NCI-H2029 treated with DMSO at 0.1 percent for 48 hours (cell line): ENCODE data around the gene TSHZ1.

Experiments
- DNase-seq: peaks from one replicate; lab custom pipeline; 2025; lab: John Stamatoyannopoulos, UW

The TSHZ1 gene, protein sequence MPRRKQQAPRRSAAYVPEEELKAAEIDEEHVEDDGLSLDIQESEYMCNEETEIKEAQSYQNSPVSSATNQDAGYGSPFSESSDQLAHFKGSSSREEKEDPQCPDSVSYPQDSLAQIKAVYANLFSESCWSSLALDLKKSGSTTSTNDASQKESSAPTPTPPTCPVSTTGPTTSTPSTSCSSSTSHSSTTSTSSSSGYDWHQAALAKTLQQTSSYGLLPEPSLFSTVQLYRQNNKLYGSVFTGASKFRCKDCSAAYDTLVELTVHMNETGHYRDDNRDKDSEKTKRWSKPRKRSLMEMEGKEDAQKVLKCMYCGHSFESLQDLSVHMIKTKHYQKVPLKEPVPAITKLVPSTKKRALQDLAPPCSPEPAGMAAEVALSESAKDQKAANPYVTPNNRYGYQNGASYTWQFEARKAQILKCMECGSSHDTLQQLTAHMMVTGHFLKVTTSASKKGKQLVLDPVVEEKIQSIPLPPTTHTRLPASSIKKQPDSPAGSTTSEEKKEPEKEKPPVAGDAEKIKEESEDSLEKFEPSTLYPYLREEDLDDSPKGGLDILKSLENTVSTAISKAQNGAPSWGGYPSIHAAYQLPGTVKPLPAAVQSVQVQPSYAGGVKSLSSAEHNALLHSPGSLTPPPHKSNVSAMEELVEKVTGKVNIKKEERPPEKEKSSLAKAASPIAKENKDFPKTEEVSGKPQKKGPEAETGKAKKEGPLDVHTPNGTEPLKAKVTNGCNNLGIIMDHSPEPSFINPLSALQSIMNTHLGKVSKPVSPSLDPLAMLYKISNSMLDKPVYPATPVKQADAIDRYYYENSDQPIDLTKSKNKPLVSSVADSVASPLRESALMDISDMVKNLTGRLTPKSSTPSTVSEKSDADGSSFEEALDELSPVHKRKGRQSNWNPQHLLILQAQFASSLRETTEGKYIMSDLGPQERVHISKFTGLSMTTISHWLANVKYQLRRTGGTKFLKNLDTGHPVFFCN (N-terminal part only)

GRCh38 chr18:75210274-75211001 is at the start of gene TSHZ1:
Gene TSHZ1 (plus strand): TSS chr18:75210797. CDS start chr18:75211877, 1,080 bp downstream.
- DNase-seq: peak; percentile 56

DNA sequence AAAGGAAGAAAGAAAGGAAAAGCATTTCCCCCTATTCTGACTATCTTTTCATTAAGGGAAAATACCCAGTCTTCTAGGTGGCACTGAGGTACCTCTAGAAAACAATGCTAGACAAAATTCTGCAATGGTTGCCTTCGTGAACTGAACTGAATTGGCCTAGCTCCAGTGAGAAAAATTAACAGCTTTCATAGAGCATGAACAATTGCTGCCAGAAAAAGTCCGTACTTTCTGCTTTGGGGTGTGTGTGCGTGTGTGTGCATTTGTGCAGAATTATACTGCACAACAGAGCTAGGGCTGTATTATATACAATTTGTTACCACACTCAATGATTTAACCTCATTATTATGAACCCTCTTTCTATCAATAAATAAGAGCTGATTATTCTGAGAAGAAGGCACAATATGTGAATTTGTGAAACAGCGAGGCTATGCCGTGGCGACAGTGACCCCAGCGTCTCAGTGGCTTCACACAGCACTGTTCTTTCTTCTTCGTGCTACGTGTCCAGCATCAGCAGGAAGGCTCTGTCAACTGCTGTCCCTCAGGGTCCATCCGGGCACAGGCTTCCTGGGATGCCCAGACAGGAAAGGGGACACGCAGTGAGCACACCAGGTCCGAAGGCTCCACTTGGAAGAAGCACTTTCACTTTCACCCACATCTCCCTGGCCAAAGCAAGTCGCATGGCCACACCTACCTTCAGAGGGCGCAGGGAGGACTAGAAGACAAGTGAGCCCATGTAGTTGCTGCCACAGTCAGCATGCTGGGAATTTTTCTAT is 49.2 kb upstream of the TSHZ1 start:
- peak; percentile 12 for DNase-seq

DNA sequence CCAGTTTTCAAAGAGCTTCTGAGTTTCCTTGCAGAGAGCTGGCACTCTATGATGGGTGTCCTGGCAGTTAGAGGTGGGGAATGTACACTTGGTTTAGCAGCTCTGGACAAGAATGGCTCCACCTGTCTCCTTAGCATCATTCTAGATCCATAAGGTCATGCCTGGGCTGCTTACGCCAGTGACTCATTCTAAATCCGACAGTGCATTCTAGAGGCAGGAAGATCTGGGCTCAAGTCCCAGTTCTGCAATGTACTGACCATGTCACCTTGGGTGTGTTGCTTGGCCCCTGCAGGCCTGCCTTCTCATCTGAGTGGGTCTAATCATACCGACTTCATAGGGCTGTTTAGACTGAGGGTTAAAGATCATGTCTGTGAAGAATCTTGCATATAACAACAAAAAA is 48.1 kb upstream of the TSHZ1 start:
- DNase-seq: no peak

- DNase-seq: no peak
These were observed 47.6 kb upstream of the TSHZ1 start for GRCh38 chr18:75162978-75163377.

DNA sequence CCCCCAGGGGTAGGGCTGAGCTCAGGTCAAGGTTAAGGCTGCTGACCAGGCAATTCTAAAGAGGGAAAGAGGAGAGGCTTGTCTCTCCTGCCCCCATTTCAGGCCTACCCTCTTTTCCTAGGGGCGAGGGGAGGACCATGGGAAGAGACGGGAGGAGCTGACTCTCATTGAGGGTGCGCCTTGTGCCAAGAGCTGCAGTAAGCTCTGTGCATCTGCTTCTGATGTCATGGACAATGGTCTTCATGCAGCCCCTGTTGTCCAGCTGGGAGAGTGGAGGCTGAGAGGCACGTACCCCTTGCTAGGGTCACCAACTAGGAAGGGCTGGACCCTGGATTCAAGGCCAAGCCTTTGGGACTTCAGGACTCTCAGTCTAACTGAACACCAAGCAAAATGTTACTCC is 46.9 kb upstream of the TSHZ1 start:
- DNase-seq: no peak

- DNase-seq: no peak
These were observed 46.1 kb upstream of the TSHZ1 start for GRCh38 chr18:75164479-75164878.

DNA sequence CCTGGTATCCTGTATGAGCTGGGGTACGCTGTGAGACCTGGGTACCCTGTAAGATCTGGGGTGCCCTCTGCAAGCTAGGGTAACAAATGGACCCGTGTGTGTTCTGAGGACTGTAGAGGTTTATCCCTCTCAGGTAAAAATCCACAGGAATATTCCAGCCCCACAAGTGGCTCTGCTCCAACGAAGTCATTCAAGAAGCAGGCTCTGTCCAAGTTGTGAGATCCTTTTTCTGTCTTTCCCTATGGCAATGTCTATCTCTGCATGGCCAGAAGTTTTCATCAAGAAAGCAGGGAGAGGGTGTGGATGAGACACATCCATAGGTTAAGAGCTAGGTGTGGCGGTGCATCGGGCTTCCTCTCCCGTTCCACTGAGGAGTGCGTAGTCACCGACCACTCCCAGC is 44.7 kb upstream of the TSHZ1 start:
- DNase-seq: no peak

- DNase-seq: no peak
These were observed 43.5 kb upstream of the TSHZ1 start for GRCh38 chr18:75167137-75167536.

GRCh38 chr18:75167759-75168618 is 42.6 kb upstream of the TSHZ1 start:
- peak; percentile 47 for DNase-seq

DNA sequence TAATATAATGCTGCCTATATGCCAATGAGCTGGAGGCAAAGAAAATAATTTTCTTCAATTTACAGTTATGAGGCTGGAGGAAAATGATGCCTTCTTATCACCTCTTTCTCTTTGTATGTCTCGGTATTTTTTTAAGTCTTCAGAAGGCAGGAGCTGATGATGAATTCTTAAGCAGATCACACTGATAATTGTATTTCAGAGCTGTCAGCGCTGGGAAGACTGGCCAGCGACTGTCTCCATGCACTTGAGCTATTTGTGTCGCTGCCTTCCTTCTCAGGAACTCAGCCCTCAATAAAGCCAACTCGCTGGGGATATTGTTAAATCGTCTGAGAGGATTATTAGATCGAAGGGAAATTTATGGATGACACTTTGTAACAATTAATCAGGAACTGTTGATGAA is 42.0 kb upstream of the TSHZ1 start:
- no peak for DNase-seq

DNA sequence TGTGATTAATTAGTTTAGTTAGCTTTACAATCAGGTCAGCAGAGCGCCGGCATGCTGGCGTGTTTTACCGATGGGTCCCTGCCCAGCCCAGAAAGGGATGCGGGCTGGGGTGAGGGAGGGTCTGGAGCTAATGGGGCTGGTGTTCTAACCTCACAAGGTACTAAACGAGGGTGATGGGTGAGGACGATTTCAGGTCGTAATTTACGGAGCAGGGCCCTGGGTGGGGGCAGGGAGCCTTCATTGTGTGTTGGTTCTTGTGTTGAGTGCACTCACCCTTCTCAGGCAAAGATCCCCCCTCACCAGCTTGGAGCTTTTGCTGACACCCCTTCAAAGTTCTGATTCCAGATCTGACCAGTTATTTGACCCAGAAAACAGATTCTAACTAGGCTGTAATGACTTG is 41.2 kb upstream of the TSHZ1 start:
- DNase-seq: no peak

- DNase-seq: no peak
These were observed 40.4 kb upstream of the TSHZ1 start for GRCh38 chr18:75170022-75170789.

DNA sequence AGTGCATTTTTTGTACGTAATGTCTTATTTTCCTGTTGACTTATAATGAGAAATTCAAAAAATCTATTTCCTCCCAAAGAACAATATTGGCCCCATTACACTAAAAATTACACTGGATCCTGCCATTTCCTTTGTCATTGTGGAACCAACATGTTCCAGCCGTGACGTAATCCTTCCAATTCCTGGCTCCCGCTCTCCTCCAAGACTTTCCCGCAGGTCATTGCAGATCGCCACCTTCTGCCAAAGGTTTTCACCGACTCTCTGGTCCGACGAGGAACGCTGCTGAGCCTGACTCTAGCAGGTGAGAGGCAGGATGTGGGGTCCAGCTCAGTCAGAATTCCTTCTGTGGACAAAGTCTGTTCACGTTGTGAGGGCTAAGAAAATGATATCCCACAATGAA is 39.7 kb upstream of the TSHZ1 start:
- DNase-seq: no peak

- no peak for DNase-seq
These were observed 38.1 kb upstream of the TSHZ1 start for GRCh38 chr18:75172299-75173124.

- DNase-seq: no peak
These were observed 37.5 kb upstream of the TSHZ1 start for GRCh38 chr18:75173125-75173432.

GRCh38 chr18:75173738-75174137 is 36.9 kb upstream of the TSHZ1 start:
- DNase-seq: no peak

DNA sequence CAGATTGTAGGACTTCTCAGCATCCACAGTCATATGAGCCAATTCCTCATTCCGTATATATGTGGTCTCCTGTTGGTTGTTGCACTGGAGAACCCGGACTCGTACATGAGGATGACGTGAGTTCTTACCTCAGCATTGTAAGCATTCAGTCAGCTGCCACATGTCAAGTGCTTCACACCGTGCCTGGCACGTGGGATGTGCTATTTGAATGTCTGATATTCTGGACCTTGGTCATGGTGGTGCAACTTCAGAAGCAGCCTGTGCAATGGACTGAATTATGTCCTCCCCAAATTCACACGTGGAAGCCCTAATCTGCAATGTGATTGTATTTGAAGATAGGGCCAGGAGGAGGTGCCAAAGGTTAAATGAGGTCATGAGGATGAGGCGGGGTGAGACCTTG is 33.7 kb upstream of the TSHZ1 start:
- DNase-seq: no peak

GRCh38 chr18:75178376-75178775 is 32.2 kb upstream of the TSHZ1 start:
- no peak for DNase-seq
